ENCODE measurements around the gene RSPH1.

The RSPH1 gene

GRCh38 chr21:42480736-42481135 lies 15.3 kb downstream of the RSPH1 start:
- H3K4me2 ChIP-seq: no peak overlapping the region
- H3K27ac ChIP-seq: no peak overlapping the region
- H3K36me3 ChIP-seq: no peaks in the 10 kb centered on the region
- no peak for TF ChIP-seq Cebpa-rat (IDR thresholded peaks at IDR 0.05)
- H3K9me3 ChIP-seq: no peaks in the 10 kb centered on the region
- H3K27me3 ChIP-seq: no peaks in the 10 kb centered on the region
- H3K4me3 ChIP-seq: no peak overlapping the region
- no peak overlapping the region for H3K9ac ChIP-seq
- no peaks in the 10 kb centered on the region for H4K20me1 ChIP-seq
- peaks cover 3% of the 10 kb centered on the region for H3K4me1 ChIP-seq

GRCh38 chr21:42479582-42479981 lies 16.4 kb downstream of the RSPH1 start:
- no peak for TF ChIP-seq Cebpa-rat (IDR thresholded peaks at IDR 0.05)
- H3K9me3 ChIP-seq: no peaks in the 10 kb centered on the region
- no peak overlapping the region for H3K4me3 ChIP-seq
- no peak overlapping the region for H3K27ac ChIP-seq
- H3K27me3 ChIP-seq: no peaks in the 10 kb centered on the region
- peaks cover under 1% of the 10 kb centered on the region; the same call in 1 of the 2 replicates for H3K4me1 ChIP-seq
- no peak overlapping the region for H3K9ac ChIP-seq
- no peaks in the 10 kb centered on the region for H4K20me1 ChIP-seq
- no peak overlapping the region for H3K4me2 ChIP-seq
- H3K36me3 ChIP-seq: no peaks in the 10 kb centered on the region

GRCh38 chr21:42478504-42478903 lies 17.5 kb downstream of the RSPH1 start:
- H3K4me3 ChIP-seq: no peak overlapping the region
- H3K9me3 ChIP-seq: no peaks in the 10 kb centered on the region
- no peak overlapping the region for H3K27ac ChIP-seq
- H3K4me2 ChIP-seq: no peak overlapping the region
- peaks cover 12% of the 10 kb centered on the region; the same call in 1 of the 2 replicates for H3K4me1 ChIP-seq
- H3K27me3 ChIP-seq: no peaks in the 10 kb centered on the region
- H4K20me1 ChIP-seq: no peaks in the 10 kb centered on the region
- no peak for TF ChIP-seq Cebpa-rat (IDR thresholded peaks at IDR 0.05)
- H3K9ac ChIP-seq: no peak overlapping the region
- no peaks in the 10 kb centered on the region for H3K36me3 ChIP-seq

GRCh38 chr21:42476388-42477331 lies 19.4 kb downstream of the RSPH1 start:
- H3K27ac ChIP-seq: no peak overlapping the region
- no peak overlapping the region for H3K9ac ChIP-seq
- peaks cover 23% of the 10 kb centered on the region for H3K4me1 ChIP-seq
- H3K4me3 ChIP-seq: no peak overlapping the region
- no peaks in the 10 kb centered on the region for H4K20me1 ChIP-seq
- H3K4me2 ChIP-seq: no peak overlapping the region
- H3K9me3 ChIP-seq: no peaks in the 10 kb centered on the region
- H3K27me3 ChIP-seq: no peaks in the 10 kb centered on the region
- TF ChIP-seq Cebpa-rat (IDR thresholded peaks at IDR 0.05): no peak
- no peaks in the 10 kb centered on the region for H3K36me3 ChIP-seq

- no peaks in the 10 kb centered on the region for H3K36me3 ChIP-seq
- H3K4me2 ChIP-seq: no peak overlapping the region
- peaks cover 30% of the 10 kb centered on the region for H3K4me1 ChIP-seq
- no peaks in the 10 kb centered on the region for H3K9me3 ChIP-seq
- no peak overlapping the region for H3K27ac ChIP-seq
- no peak overlapping the region for H3K9ac ChIP-seq
- no peaks in the 10 kb centered on the region for H3K27me3 ChIP-seq
- no peaks in the 10 kb centered on the region for H4K20me1 ChIP-seq
- TF ChIP-seq Cebpa-rat (IDR thresholded peaks at IDR 0.05): no peak
- H3K4me3 ChIP-seq: no peak overlapping the region
These were observed 20.3 kb downstream of the RSPH1 start for GRCh38 chr21:42475526-42476387.

GRCh38 chr21:42475036-42475435 lies 21.0 kb downstream of the RSPH1 start:
- Histone ChIP-seq H4K20me1 (no peaks in the 10 kb centered on the region), H3K4me2 (no peak overlapping the region), H3K4me1 (peaks cover 30% of the 10 kb centered on the region), H3K36me3 (no peaks in the 10 kb centered on the region), H3K27me3 (no peaks in the 10 kb centered on the region), H3K9ac (no peak overlapping the region), H3K27ac (no peak overlapping the region), H3K9me3 (no peaks in the 10 kb centered on the region), H3K4me3 (no peak overlapping the region)
- TF ChIP-seq Cebpa-rat (IDR thresholded peaks at IDR 0.05): no peak

- Histone ChIP-seq H3K27me3 (no peaks in the 10 kb centered on the region), H3K27ac (no peak overlapping the region), H3K9me3 (no peaks in the 10 kb centered on the region), H3K4me1 (peaks cover 30% of the 10 kb centered on the region), H3K4me2 (no peak overlapping the region), H4K20me1 (no peaks in the 10 kb centered on the region), H3K9ac (no peak overlapping the region), H3K4me3 (no peak overlapping the region), H3K36me3 (no peaks in the 10 kb centered on the region)
- TF ChIP-seq Cebpa-rat (IDR thresholded peaks at IDR 0.05): no peak
These were observed 21.8 kb downstream of the RSPH1 start for GRCh38 chr21:42474043-42474831.

- no peak overlapping the region for H3K27ac ChIP-seq
- no peaks in the 10 kb centered on the region for H4K20me1 ChIP-seq
- no peaks in the 10 kb centered on the region for H3K36me3 ChIP-seq
- no peaks in the 10 kb centered on the region for H3K9me3 ChIP-seq
- H3K4me1 ChIP-seq: peaks cover 33% of the 10 kb centered on the region
- H3K4me3 ChIP-seq: no peak overlapping the region
- no peak overlapping the region for H3K4me2 ChIP-seq
- no peak overlapping the region for H3K9ac ChIP-seq
- H3K27me3 ChIP-seq: no peaks in the 10 kb centered on the region
- TF ChIP-seq Cebpa-rat (IDR thresholded peaks at IDR 0.05): no peak
These were observed 22.5 kb downstream of the RSPH1 start for GRCh38 chr21:42473498-42474042.

- Histone ChIP-seq H3K4me3 (no peak overlapping the region), H3K9ac (no peak overlapping the region), H3K4me2 (peak overlapping the region; percentile 66; the same call in 1 of the 2 replicates), H4K20me1 (no peaks in the 10 kb centered on the region), H3K27ac (no peak overlapping the region), H3K27me3 (no peaks in the 10 kb centered on the region), H3K9me3 (no peaks in the 10 kb centered on the region), H3K36me3 (no peaks in the 10 kb centered on the region), H3K4me1 (peaks cover 41% of the 10 kb centered on the region)
- TF ChIP-seq Cebpa-rat (IDR thresholded peaks at IDR 0.05): no peak
These were observed 23.5 kb downstream of the RSPH1 start for GRCh38 chr21:42472521-42472920.

All from BLaER1 (cell line).